OCI-LY7 (cell line): ENCODE results near the gene TMEM35B. TPM values are rescaled to one million over a fixed set of nuclear protein-coding genes. Genes with fewer than 3 reads are reported as not detected.

ENCODE experiments used
- BruUV-seq: library from RNA; stranded (reverse); fragments of 400-500 nt; replicated peaks from 2 replicates; lab custom pipeline; 2021; lab: Mats Ljungman, UMichigan
- CTCF ChIA-PET: fragments of 300-600 bp; sonication (Branson Sonifier 250); formaldehyde crosslinking; loops from one replicate; lab custom pipeline; 2022; ENCODE audit warnings: antibody characterized with exemption; ENCODE audit not compliant: unreplicated experiment; lab: Charles Lee
- POLR2A ChIA-PET: fragments of 300-600 bp; sonication (Branson Sonifier 250); formaldehyde crosslinking; loops from one replicate; lab custom pipeline; 2022; ENCODE audit warnings: antibody characterized with exemption; lab: Charles Lee
- DNase-seq: peaks from one replicate; pipeline ENCODE4 v3.0.0-alpha.2; 2015; ENCODE audit warnings: low spot score
- H2AFZ ChIP-seq: fragments of 200-600 bp; sonication (generic), shearing (Covaris generic); 2 replicates; pipeline ENCODE4 v1.6.1; 2014; ENCODE audit warnings: mild to moderate bottlenecking, antibody characterized with exemption, low read length, moderate library complexity
- H3K27ac ChIP-seq: fragments of 200-600 bp; sonication (generic); 2 replicates; pipeline ENCODE4 v1.5.1; 2014; ENCODE audit warnings: mixed run types, low read depth, mild to moderate bottlenecking, moderate library complexity, low read length, inconsistent platforms; ENCODE audit not compliant: poor library complexity, severe bottlenecking
- H3K36me3 ChIP-seq: fragments of 200-600 bp; sonication (generic); 2 replicates; pipeline ENCODE4 v1.6.1; 2014; ENCODE audit warnings: mild to moderate bottlenecking, antibody characterized with exemption, low read length, moderate library complexity, mixed read lengths; ENCODE audit not compliant: insufficient read depth
- H3K4me1 ChIP-seq: fragments of 200-600 bp; sonication (generic); 2 replicates; pipeline ENCODE4 v1.5.1; 2014; ENCODE audit warnings: mild to moderate bottlenecking, low read length; ENCODE audit not compliant: insufficient read depth, poor library complexity, severe bottlenecking
- H3K4me2 ChIP-seq: fragments of 200-600 bp; sonication (generic); 2 replicates; pipeline ENCODE4 v1.6.1; 2014; ENCODE audit warnings: mild to moderate bottlenecking, low read length
- H3K4me3 ChIP-seq: fragments of 200-600 bp; sonication (generic); 2 replicates; pipeline ENCODE4 v1.5.1; 2014; ENCODE audit warnings: mild to moderate bottlenecking, low read depth, low read length; ENCODE audit not compliant: poor library complexity, severe bottlenecking
- H3K79me2 ChIP-seq: fragments of 200-600 bp; sonication (generic); 2 replicates; pipeline ENCODE4 v1.6.1; 2016; ENCODE audit warnings: low read depth, mild to moderate bottlenecking, low read length, moderate library complexity, mixed read lengths; ENCODE audit not compliant: insufficient read depth
- H3K9me2 ChIP-seq: fragments of 200-600 bp; sonication (generic); 2 replicates; pipeline ENCODE4 v1.6.1; 2016; ENCODE audit warnings: mild to moderate bottlenecking, low read length, mixed read lengths; ENCODE audit not compliant: insufficient read depth
- H3K9me3 ChIP-seq: fragments of 200-600 bp; sonication (generic); 2 replicates; pipeline ENCODE4 v1.6.1; 2014; ENCODE audit warnings: mild to moderate bottlenecking, mixed run types, low read length, mixed read lengths
- H4K20me1 ChIP-seq: fragments of 200-600 bp; sonication (generic); 2 replicates; pipeline ENCODE4 v1.6.1; 2014; ENCODE audit warnings: mild to moderate bottlenecking, antibody characterized with exemption, low read length, moderate library complexity, mixed read lengths; ENCODE audit not compliant: insufficient read depth
- CTCF ChIP-seq: fragments of 200-600 bp; sonication (generic); conservative IDR thresholded peaks from 2 replicates; pipeline ENCODE4 v1.5.1; 2014; ENCODE audit warnings: mild to moderate bottlenecking, antibody characterized with exemption, low read length, moderate library complexity, mixed read lengths
- EZH2phosphoT487 ChIP-seq: fragments of 200-600 bp; sonication (generic); IDR thresholded peaks from 2 replicates; pipeline ENCODE4 v1.6.1; 2018; ENCODE audit warnings: low read depth, borderline replicate concordance, mild to moderate bottlenecking, mixed run types, antibody characterized with exemption, low read length, moderate library complexity, mixed read lengths
- intact Hi-C: fragments of 100-400 bp; cut with micrococcal nuclease; formaldehyde crosslinking; loops from one replicate; pipeline ENCODE4 v1.10.0; 2022; ENCODE audit not compliant: unreplicated experiment
- total RNA-seq, 2 experiments: library from RNA; depleted of rRNA in 1 of 2; stranded (reverse); fragments of >200 nt in 1 of 2; shearing (Covaris generic) in 1 of 2; gene quantifications; 2 replicates each; pipeline ENCODE4 v1.2.3, GENCODE V29; 2014 to 2022

TMEM35B gene
- total RNA-seq, 2 experiments from 2014 or later, result 15.5 to 19.8 TPM

- H3K79me2 ChIP-seq, result peaks cover 16% of the 10 kb centered on the region; the same call in 1 of the 2 replicates
- peak overlapping the region; percentile 86 for H3K4me3 ChIP-seq
- no peaks in the 10 kb centered on the region for H4K20me1 ChIP-seq
- H2AFZ ChIP-seq, result no peak overlapping the region
- peaks cover 19% of the 10 kb centered on the region for H3K36me3 ChIP-seq
- no peak for TF ChIP-seq EZH2phosphoT487
- TF ChIP-seq CTCF, result no peak
- DNase-seq, result no peak
- intact Hi-C loops, result no loop called here
- no peak overlapping the region for H3K27ac ChIP-seq
- H3K4me2 ChIP-seq, result peak overlapping the region; percentile 91
- no peaks in the 10 kb centered on the region for H3K9me2 ChIP-seq
- CTCF ChIA-PET, result interaction anchor here (0.7 kb wide), 1 partner anchor 11 kb away, joined by 3 read pairs; no protein-coding TSS in a partner anchor
- BruUV-seq, result no TSS peak
- POLR2A ChIA-PET, result interaction anchor here (0.5 to 3.3 kb wide), 7 partner anchors 9 to 100 kb away, joined by 3 to 27 read pairs (median 4); partner anchors contain the start of genes DLGAP3, TMEM35B and ZMYM1
- peaks cover 20% of the 10 kb centered on the region for H3K9me3 ChIP-seq
- H3K4me1 ChIP-seq, result peaks cover 9% of the 10 kb centered on the region
Observed at GRCh38 chr1:35029761-35030160, 44.6 kb upstream of the TMEM35B start.

- CTCF ChIA-PET, result no interaction called here
- TF ChIP-seq CTCF (no peak), EZH2phosphoT487 (no peak)
- no peaks in the 10 kb centered on the region for H3K9me2 ChIP-seq
- H3K79me2 ChIP-seq, result no peaks in the 10 kb centered on the region
- no peak overlapping the region for H3K4me2 ChIP-seq
- no peak for DNase-seq
- peaks cover 55% of the 10 kb centered on the region for H3K36me3 ChIP-seq
- H3K27ac ChIP-seq, result no peak overlapping the region
- no peaks in the 10 kb centered on the region for H3K4me1 ChIP-seq
- no peaks in the 10 kb centered on the region for H4K20me1 ChIP-seq
- no peak overlapping the region for H2AFZ ChIP-seq
- no TSS peak for BruUV-seq
- H3K9me3 ChIP-seq, result no peaks in the 10 kb centered on the region
- POLR2A ChIA-PET, result interaction anchor here (1.8 kb wide), 1 partner anchor 32 kb away, joined by 4 read pairs; the partner anchor contains the start of gene TMEM35B
- H3K4me3 ChIP-seq, result no peak overlapping the region
- intact Hi-C loops, result no loop called here
Observed at GRCh38 chr1:35016406-35016805, 31.3 kb upstream of the TMEM35B start.

GRCh38 chr1:35014486-35014885, 29.3 kb upstream of the TMEM35B start:
- Histone ChIP-seq H3K36me3 (peaks cover 62% of the 10 kb centered on the region), H2AFZ (no peak overlapping the region), H3K4me2 (no peak overlapping the region), H3K9me2 (no peaks in the 10 kb centered on the region), H3K27ac (no peak overlapping the region), H3K79me2 (no peaks in the 10 kb centered on the region), H3K4me1 (no peaks in the 10 kb centered on the region), H4K20me1 (no peaks in the 10 kb centered on the region), H3K9me3 (no peaks in the 10 kb centered on the region), H3K4me3 (no peak overlapping the region)
- intact Hi-C loops, result no loop called here
- ChIA-PET POLR2A (interaction anchor here (0.7 kb wide), 1 partner anchor 9 kb away, joined by 3 read pairs; no protein-coding TSS in a partner anchor), CTCF (no interaction called here)
- TSS peak; percentile 20 for BruUV-seq
- no peak for TF ChIP-seq EZH2phosphoT487
- TF ChIP-seq CTCF, result no peak
- no peak for DNase-seq
